Measurements from ENCODE around the gene FBXW7.
"Not testable (repeated sequence)": the region's sequence is repeated elsewhere in the genome, so short reads cannot be mapped to it uniquely, and the experiment has no call there.

The FBXW7 gene

DNA sequence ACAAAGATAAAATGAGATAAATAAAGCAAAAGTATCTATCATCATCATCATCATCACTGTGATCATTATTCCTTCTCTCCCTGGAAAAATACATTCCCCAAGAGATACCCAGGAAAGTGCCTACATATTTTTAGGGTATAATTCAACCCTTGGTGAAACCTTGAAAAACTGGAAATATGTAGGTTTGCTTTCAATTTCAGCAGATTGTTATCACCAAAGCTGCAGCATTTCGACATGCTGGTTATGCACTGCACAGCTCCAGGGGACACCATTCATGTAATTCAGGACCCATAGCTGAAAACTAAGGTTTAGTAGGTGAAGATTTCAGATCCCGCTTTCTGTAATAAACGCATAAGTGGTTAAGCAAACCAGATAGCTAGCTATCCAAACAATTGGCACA, 28.4 kb upstream of the FBXW7 start:
- H3K4me3 ChIP-seq (ENCODE audit: low read length) = no peak overlapping the region
- TF ChIP-seq, protein P1, sequence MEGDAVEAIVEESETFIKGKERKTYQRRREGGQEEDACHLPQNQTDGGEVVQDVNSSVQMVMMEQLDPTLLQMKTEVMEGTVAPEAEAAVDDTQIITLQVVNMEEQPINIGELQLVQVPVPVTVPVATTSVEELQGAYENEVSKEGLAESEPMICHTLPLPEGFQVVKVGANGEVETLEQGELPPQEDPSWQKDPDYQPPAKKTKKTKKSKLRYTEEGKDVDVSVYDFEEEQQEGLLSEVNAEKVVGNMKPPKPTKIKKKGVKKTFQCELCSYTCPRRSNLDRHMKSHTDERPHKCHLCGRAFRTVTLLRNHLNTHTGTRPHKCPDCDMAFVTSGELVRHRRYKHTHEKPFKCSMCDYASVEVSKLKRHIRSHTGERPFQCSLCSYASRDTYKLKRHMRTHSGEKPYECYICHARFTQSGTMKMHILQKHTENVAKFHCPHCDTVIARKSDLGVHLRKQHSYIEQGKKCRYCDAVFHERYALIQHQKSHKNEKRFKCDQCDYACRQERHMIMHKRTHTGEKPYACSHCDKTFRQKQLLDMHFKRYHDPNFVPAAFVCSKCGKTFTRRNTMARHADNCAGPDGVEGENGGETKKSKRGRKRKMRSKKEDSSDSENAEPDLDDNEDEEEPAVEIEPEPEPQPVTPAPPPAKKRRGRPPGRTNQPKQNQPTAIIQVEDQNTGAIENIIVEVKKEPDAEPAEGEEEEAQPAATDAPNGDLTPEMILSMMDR (conservative IDR thresholded peaks at IDR 0.05; ENCODE audit: low read length) = no peak
- DNase-seq (ENCODE audit: low read depth) = no peak

DNA sequence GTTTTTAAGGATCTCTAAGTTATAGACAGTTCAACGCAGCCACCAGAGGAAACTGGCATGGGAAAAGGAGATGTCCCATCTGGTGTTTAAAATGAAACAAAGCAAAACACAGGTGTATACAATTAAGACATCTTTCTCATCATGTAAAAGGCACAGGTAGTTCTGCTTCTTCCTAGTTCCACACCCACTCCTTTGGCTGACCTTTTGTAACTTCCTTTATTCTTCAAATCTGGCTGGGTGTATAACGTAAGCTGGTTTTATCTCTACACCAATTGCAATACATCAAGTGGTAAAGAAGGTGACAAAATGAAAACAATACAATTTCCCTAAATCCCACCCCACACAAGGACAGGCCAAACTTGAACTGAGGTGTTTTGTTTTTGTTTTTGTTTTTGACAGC, 27.3 kb upstream of the FBXW7 start:
- TF ChIP-seq, protein P1 (conservative IDR thresholded peaks at IDR 0.05; ENCODE audit: low read length) = no peak
- DNase-seq (ENCODE audit: low read depth) = no peak
- no peak overlapping the region for H3K4me3 ChIP-seq (ENCODE audit: low read length)

DNA sequence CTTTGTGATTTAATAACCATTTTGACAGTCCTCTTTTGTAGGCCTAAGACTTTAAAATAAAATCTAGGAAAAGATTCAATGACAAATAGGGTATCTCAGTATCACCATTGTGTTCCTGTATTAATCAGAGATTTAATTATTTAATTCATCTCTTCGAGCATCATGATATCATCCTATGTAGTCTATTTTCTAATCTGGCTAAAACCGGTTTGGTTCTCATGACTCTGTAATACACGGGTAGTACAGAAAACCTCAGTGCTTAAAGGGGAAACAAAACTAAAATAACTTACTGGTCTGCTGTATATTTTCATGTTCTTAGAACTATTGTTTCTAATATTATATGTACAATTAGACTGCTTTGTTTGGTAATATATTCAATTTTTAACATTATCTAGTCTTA, 23.7 kb upstream of the FBXW7 start:
- TF ChIP-seq, protein P1 (conservative IDR thresholded peaks at IDR 0.05; ENCODE audit: low read length) = no peak
- no peak for DNase-seq (ENCODE audit: low read depth)
- no peak overlapping the region for H3K4me3 ChIP-seq (ENCODE audit: low read length)

DNA sequence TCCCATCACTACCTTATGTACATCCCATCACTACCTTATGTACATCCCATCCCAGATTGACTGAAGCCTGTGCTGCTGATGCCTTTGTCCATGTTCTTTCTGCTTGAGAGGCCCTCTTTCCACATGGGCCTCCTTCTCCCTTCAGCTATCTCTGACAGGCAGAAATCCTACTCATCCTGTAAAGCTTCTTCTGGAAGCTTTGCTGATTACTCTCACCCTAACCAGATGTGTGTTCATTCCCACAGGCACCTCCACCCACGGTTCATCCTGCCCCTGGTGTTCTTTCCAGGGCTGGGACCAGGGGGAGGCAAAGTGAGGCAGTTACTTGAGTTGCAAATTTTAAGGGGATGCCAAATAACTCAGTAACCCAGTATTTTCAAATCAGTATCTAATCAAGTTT, 22.5 kb upstream of the FBXW7 start:
- no peak overlapping the region for H3K4me3 ChIP-seq (ENCODE audit: low read length)
- TF ChIP-seq, protein P1 (conservative IDR thresholded peaks at IDR 0.05; ENCODE audit: low read length) = no peak
- DNase-seq (ENCODE audit: low read depth) = no peak

DNA sequence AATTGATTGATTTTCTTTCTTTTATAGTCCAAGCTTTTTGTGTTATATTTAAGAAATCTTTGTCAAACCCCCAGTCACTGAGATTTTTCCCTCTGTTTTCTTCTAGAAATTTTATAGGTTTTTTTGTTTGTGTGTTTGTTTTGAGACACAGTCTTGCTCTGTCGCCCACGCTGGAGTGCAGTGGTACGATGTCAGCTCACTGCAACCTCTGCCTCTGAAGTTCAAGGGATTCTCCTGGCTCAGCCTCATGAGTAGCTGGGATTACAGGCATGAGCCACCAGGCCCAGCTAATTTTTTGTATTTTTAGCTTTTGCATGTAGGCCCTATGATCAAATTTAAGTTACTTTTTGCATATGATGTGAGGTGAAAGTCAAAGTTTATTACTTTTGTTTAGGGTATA, 20.9 kb upstream of the FBXW7 start:
- no peak for DNase-seq (ENCODE audit: low read depth)
- no peak overlapping the region for H3K4me3 ChIP-seq (ENCODE audit: low read length)
- TF ChIP-seq, protein P1 (conservative IDR thresholded peaks at IDR 0.05; ENCODE audit: low read length) = no peak

DNA sequence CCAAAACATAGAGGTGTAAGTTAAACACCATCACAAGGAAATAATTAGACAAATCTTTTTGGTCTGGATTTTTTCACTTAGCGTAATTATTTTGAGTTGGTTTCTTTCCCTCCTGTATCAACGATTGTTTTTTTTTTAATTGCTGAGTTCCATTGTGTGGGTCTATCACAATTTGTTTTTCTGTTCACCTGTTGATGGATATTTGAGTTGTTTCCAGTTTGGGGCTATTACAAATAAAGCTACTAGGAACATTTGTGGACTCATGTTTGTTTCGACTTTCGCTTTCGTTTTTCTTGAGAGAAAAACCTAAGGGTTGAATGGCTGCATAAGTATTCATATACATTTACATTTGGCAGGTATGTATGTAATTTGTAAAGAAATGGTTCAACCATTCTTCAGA, 20.4 kb upstream of the FBXW7 start:
- no peak for DNase-seq (ENCODE audit: low read depth)
- TF ChIP-seq, protein P1 (conservative IDR thresholded peaks at IDR 0.05; ENCODE audit: low read length) = no peak

DNA sequence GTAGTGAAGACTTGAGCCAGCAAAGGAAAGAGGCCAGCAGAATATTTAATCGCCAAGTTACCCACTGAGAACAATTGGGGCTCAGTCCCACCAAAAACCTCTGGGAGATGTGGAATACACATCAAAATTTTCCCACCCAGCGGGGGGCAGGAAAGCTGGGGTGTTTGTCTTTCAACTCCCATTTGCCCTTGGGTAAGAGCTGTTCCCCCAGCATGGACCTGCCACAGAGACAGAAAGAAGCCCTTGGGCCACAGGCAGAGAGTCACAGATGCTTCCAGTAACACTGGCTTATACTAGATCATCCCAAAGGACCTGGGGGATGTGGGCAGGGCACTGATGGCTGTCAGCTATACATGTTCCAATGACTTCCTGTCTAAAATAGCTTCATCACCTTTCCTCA, 18.9 kb upstream of the FBXW7 start:
- no peak for DNase-seq (ENCODE audit: low read depth)
- TF ChIP-seq, protein P1 (conservative IDR thresholded peaks at IDR 0.05; ENCODE audit: low read length) = no peak
- H3K4me3 ChIP-seq (ENCODE audit: low read length) = no peak overlapping the region

More for the DNA sequence above, 20.4 kb upstream of the FBXW7 start:
- no peak overlapping the region for H3K4me3 ChIP-seq (ENCODE audit: low read length)

DNA sequence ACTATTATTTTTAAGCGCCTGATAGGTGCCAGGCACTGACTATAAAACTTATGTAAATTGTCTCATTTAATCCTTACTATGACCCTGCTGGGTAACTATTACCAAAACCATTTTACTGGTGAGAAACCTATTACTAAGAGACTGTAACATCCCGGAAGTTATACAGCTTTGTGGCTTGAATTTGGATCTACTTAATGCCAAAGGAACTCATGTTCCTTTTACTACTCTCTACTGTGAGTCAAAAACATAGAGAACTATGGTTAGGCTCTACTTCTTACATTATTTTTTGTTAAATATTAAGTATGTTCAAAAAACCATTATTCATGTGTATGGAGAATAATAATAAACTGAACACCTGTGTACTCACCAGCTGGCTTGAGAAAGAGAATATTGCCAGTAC, 14.8 kb upstream of the FBXW7 start:
- DNase-seq (ENCODE audit: low read depth); H3K4me3 ChIP-seq (ENCODE audit: low read length): not testable (repeated sequence)
